Brain pericyte (primary cell): ENCODE results near the gene C2orf92.

Source experiments
- DNase-seq: peaks from one replicate; pipeline ENCODE4 v3.0.0-alpha.2; 2012; ENCODE audit warnings: low read depth, low spot score

The C2orf92 gene

GRCh38 chr2:97714084-97714949 lies 44.8 kb downstream of the C2orf92 start:
- DNase-seq, result no peak

GRCh38 chr2:97714950-97715652 lies 45.6 kb downstream of the C2orf92 start:
- no peak for DNase-seq

- no peak for DNase-seq
Observed at GRCh38 chr2:97715951-97716694, 46.6 kb downstream of the C2orf92 start.

GRCh38 chr2:97716695-97717612 lies 47.4 kb downstream of the C2orf92 start:
- DNase-seq, result no peak

- DNase-seq, result no peak
Observed at GRCh38 chr2:97717613-97717995, 48.1 kb downstream of the C2orf92 start.

GRCh38 chr2:97718051-97718882 lies 48.8 kb downstream of the C2orf92 start:
- DNase-seq, result no peak

GRCh38 chr2:97718942-97719341 lies 49.4 kb downstream of the C2orf92 start:
- no peak for DNase-seq

GRCh38 chr2:97719362-97720155 lies 50.0 kb downstream of the C2orf92 start:
- no peak for DNase-seq

- DNase-seq, result no peak
Observed at GRCh38 chr2:97720746-97721145, 51.2 kb downstream of the C2orf92 start.

GRCh38 chr2:97722227-97722626 lies 52.7 kb downstream of the C2orf92 start:
- DNase-seq, result no peak

GRCh38 chr2:97723156-97724072 lies 53.9 kb downstream of the C2orf92 start:
- no peak for DNase-seq

GRCh38 chr2:97724073-97724410 lies 54.5 kb downstream of the C2orf92 start:
- DNase-seq, result no peak

GRCh38 chr2:97724501-97724900 lies 55.0 kb downstream of the C2orf92 start:
- DNase-seq, result no peak

GRCh38 chr2:97724946-97725688 lies 55.6 kb downstream of the C2orf92 start:
- no peak for DNase-seq

- DNase-seq, result no peak
Observed at GRCh38 chr2:97726261-97727064, 57.0 kb downstream of the C2orf92 start.

- DNase-seq, result no peak
Observed at GRCh38 chr2:97727296-97727695, 57.8 kb downstream of the C2orf92 start.
